GM12878 (cell line): ENCODE results near the gene SPRED2. TPM values are rescaled to one million over a fixed set of nuclear protein-coding genes. Genes with fewer than 3 reads are reported as not detected.

Source experiments
- ATAC-seq: fragments of 200-7000 bp; cut with Tn5 transposase; 3 replicates; pipeline ENCODE4 v1.9.1; 2020; ENCODE audit warnings: mild to moderate bottlenecking, moderate library complexity
- BruUV-seq: library from RNA; stranded (reverse); fragments of 400-500 nt; replicated peaks from 2 replicates; lab custom pipeline; 2021; lab: Mats Ljungman, UMichigan
- CTCF ChIA-PET: fragments of 300-600 bp; sonication (Branson Sonifier 250); formaldehyde crosslinking; extraction: SDS; loops from one replicate; lab custom pipeline; 2021; ENCODE audit warnings: inconsistent platforms; lab: Yijun Ruan, JAX
- POLR2A ChIA-PET: fragments of 350-600 bp; formaldehyde crosslinking; extraction: SDS; loops from one replicate; lab custom pipeline; 2021; ENCODE audit warnings: inconsistent platforms; lab: Charles Lee
- RAD21 ChIA-PET: fragments of 300-600 bp; sonication (Branson Sonifier 250); formaldehyde crosslinking; loops from one replicate; lab custom pipeline; 2023; ENCODE audit warnings: antibody characterized with exemption; ENCODE audit not compliant: unreplicated experiment; lab: Charles Lee
- SMC1A ChIA-PET: fragments of 300-600 bp; sonication (Branson Sonifier 250); formaldehyde crosslinking; loops from one replicate; lab custom pipeline; 2023; ENCODE audit not compliant: unreplicated experiment, uncharacterized antibody; lab: Charles Lee
- DNase-seq: peaks from one replicate; pipeline ENCODE4 v3.0.0-alpha.2; 2011; ENCODE audit warnings: low read depth, low spot score
- FAIRE-seq: peaks from 3 replicates; lab custom pipeline; 2011; peaks lifted over from hg19 to GRCh38; lab: Jason Lieb, UNC
- H2AFZ ChIP-seq: 2 replicates; pipeline ENCODE4 v1.6.0; 2011; ENCODE audit warnings: low read depth, low read length, control low read depth; ENCODE audit not compliant: control insufficient read depth
- H3K27ac ChIP-seq: 2 replicates; pipeline ENCODE4 v1.5.1; 2011; ENCODE audit warnings: control low read depth; ENCODE audit not compliant: control insufficient read depth, insufficient read depth
- H3K27me3 ChIP-seq, 2 experiments: replicated peaks in 1 of 2; 2 replicates each; pipeline versions ENCODE4 v1.6.0 to v1.6.1; 2011; ENCODE audit warnings: low read length in 1 of 2; ENCODE audit not compliant: control insufficient read depth in 2 of 2, insufficient read depth in 2 of 2
- H3K36me3 ChIP-seq, 2 experiments: 2 replicates each; pipeline ENCODE4 v1.5.1; 2011; ENCODE audit warnings: low read length in 1 of 2; ENCODE audit not compliant: control insufficient read depth in 2 of 2, insufficient read depth in 2 of 2
- H3K4me1 ChIP-seq: 2 replicates; pipeline ENCODE4 v1.6.1; 2011; ENCODE audit warnings: mild to moderate bottlenecking, low read length, moderate library complexity, mixed read lengths; ENCODE audit not compliant: control insufficient read depth, insufficient read depth
- H3K4me2 ChIP-seq: 2 replicates; pipeline ENCODE4 v1.6.0; 2011; ENCODE audit warnings: control low read depth; ENCODE audit not compliant: control insufficient read depth, insufficient read depth
- H3K4me3 ChIP-seq: fragments of 200-600 bp; sonication (generic); 2 replicates; pipeline ENCODE4 v1.5.1; 2016
- H3K79me2 ChIP-seq: 2 replicates; pipeline ENCODE4 v1.6.0; 2011; ENCODE audit warnings: low read length; ENCODE audit not compliant: control insufficient read depth, insufficient read depth
- H3K9ac ChIP-seq: 2 replicates; pipeline ENCODE4 v1.8.0; 2011; ENCODE audit warnings: low read length, control low read depth, mixed read lengths; ENCODE audit not compliant: control insufficient read depth, insufficient read depth
- H3K9me3 ChIP-seq: replicated peaks from 3 replicates; pipeline ENCODE4 v1.5.1; 2011; ENCODE audit warnings: mild to moderate bottlenecking, low read length; ENCODE audit not compliant: control insufficient read depth, insufficient read depth
- H4K20me1 ChIP-seq: 2 replicates; pipeline ENCODE4 v1.6.0; 2011; ENCODE audit not compliant: control insufficient read depth, insufficient read depth
- BCL3 ChIP-seq: IDR thresholded peaks from 2 replicates; pipeline ENCODE4 v1.6.1; 2011; ENCODE audit warnings: borderline replicate concordance, low read depth, mild to moderate bottlenecking, moderate library complexity, low read length; ENCODE audit not compliant: insufficient read depth, poor library complexity, severe bottlenecking
- HDAC6 ChIP-seq: fragments of 200-600 bp; sonication (generic); IDR thresholded peaks from one replicate; pipeline ENCODE4 v1.8.0; 2017; ENCODE audit warnings: antibody characterized with exemption; ENCODE audit not compliant: unreplicated experiment
- MEF2B ChIP-seq: fragments of 450-650 bp; IDR thresholded peaks from 2 replicates; pipeline ENCODE4 v1.6.1; 2018; ENCODE audit warnings: mild to moderate bottlenecking, moderate library complexity; ENCODE audit not compliant: partially characterized antibody, poor library complexity, severe bottlenecking
- NR2F1 ChIP-seq: fragments of 450-650 bp; conservative IDR thresholded peaks from 2 replicates; pipeline ENCODE4 v1.6.1; 2017; ENCODE audit warnings: mild to moderate bottlenecking
- WGBS: methylation state at CpG from one replicate; pipeline ENCODE4 v1.1.6; 2016; ENCODE audit warnings: low lambda C conversion rate; ENCODE audit not compliant: insufficient replicate concordance, insufficient coverage; ENCODE audit errors: missing lambda C conversion rate; 5-methylcytosine and 5-hydroxymethylcytosine counted together
- in situ Hi-C: fragments of 300-500 bp; cut with MboI; formaldehyde crosslinking; loops from 9 replicates; pipeline ENCODE4 v1.14.3; 2018; ENCODE audit warnings: mixed read lengths
- intact Hi-C: fragments of 100-400 bp; cut with micrococcal nuclease; formaldehyde crosslinking; loops from one replicate; pipeline ENCODE4 v1.14.2; 2022; ENCODE audit not compliant: unreplicated experiment
- polyA plus RNA-seq, 11 experiments: library from polyadenylated mRNA; depleted of rRNA in 4 of 11; unstranded in 6 of 11; stranded (reverse) in 5 of 11; fragments of >200 nt; fragmentation: Nextera tagmentation in 4 of 11; fragmentation: Illumina TruSeq in 1 of 11; extraction: Ambion mirVana in 4 of 11; extraction: Trizol in 1 of 11; gene quantifications; 1 replicate in 1 of 11; 2 replicates in 10 of 11; pipeline versions ENCODE4 v1.2.1 to v1.2.3, GENCODE V29; 2011 to 2016; ENCODE audit warnings: inconsistent platforms in 2 of 11, missing spikeins in 2 of 11, low read depth in 1 of 11
- total RNA-seq, 4 experiments: library from RNA; depleted of rRNA in 3 of 4; stranded (reverse); fragments of >200 nt in 3 of 4; fragmentation: Illumina TruSeq in 1 of 4; extraction: Trizol in 1 of 4; gene quantifications; 2 replicates each; pipeline versions ENCODE4 v1.2.1 to v1.2.3, GENCODE V29; 2013 to 2021

Gene SPRED2
- total and polyA plus RNA-seq, 10 of the 15 experiments (the other 5 are each of a cell fraction or from before 2014, with no cell fraction given) = 3.0 to 23.9 (median 9.7) TPM

- RAD21 ChIA-PET = interaction anchor here (0.6 to 4.9 kb wide), 5 partner anchors 10 to 96 kb away, joined by 3 to 28 read pairs (median 5); no protein-coding TSS in a partner anchor
- no peak overlapping the region for H3K27ac ChIP-seq
- H3K4me3 ChIP-seq = no peak overlapping the region
- H2AFZ ChIP-seq = no peak overlapping the region
- FAIRE-seq (no peak), ATAC-seq (no peak), DNase-seq (no peak)
- SMC1A ChIA-PET = interaction anchor here (0.7 to 6.6 kb wide), 5 partner anchors 11 to 71 kb away, joined by 3 to 142 read pairs (median 4); no protein-coding TSS in a partner anchor
- WGBS = 38% methylated on average over 6 of the region's 6 CpGs
- no peak overlapping the region for H3K9ac ChIP-seq
- no peaks in the 10 kb centered on the region for H3K36me3 ChIP-seq
- H3K4me2 ChIP-seq = no peak overlapping the region
- H3K79me2 ChIP-seq = no peaks in the 10 kb centered on the region; the same call in 1 of the 2 replicates
- no peaks in the 10 kb centered on the region for H3K27me3 ChIP-seq
- intact Hi-C loops (no loop called here), in situ Hi-C loops (no loop called here)
- H3K4me1 ChIP-seq = peaks cover 41% of the 10 kb centered on the region
- no peaks in the 10 kb centered on the region for H3K9me3 ChIP-seq
- POLR2A ChIA-PET = interaction anchor here (0.7 to 1.1 kb wide), 2 partner anchors 16 to 40 kb away, joined by 6 to 10 read pairs; no protein-coding TSS in a partner anchor
- no peak for TF ChIP-seq NR2F1
- TF ChIP-seq MEF2B = no peak
- TF ChIP-seq, all 136 proteins: peak for 0
- CTCF ChIA-PET = interaction anchor here (1.0 to 4.3 kb wide), 3 partner anchors 10 to 63 kb away, joined by 5 to 31 read pairs (median 7); no protein-coding TSS in a partner anchor
- no peaks in the 10 kb centered on the region for H4K20me1 ChIP-seq
- BruUV-seq = no TSS peak
Observed at GRCh38 chr2:65360441-65360840, 72.0 kb downstream of the SPRED2 start.

- FAIRE-seq (no peak), DNase-seq (no peak), ATAC-seq (no peak)
- Histone ChIP-seq H3K4me2 (peak overlapping the region; percentile 87), H3K79me2 (no peaks in the 10 kb centered on the region; the same call in 1 of the 2 replicates), H3K4me3 (0 out of 2 replicates have a peak overlapping the region, but pooled peaks have one; percentile 1), H3K9me3 (no peaks in the 10 kb centered on the region), H3K27me3 (no peaks in the 10 kb centered on the region), H3K27ac (peak overlapping the region; percentile 51), H3K9ac (no peak overlapping the region), H2AFZ (no peak overlapping the region), H3K4me1 (peaks cover 40% of the 10 kb centered on the region), H4K20me1 (no peaks in the 10 kb centered on the region), H3K36me3 (no peaks in the 10 kb centered on the region)
- CTCF ChIA-PET = interaction anchor here (0.6 to 4.3 kb wide), 13 partner anchors 8 to 294 kb away, joined by 3 to 31 read pairs (median 3); no protein-coding TSS in a partner anchor
- TF ChIP-seq BCL3 (peak; percentile 46), HDAC6 (no peak)
- in situ Hi-C loops = no loop called here
- POLR2A ChIA-PET = interaction anchor here (0.6 to 1.8 kb wide), 4 partner anchors 9 to 78 kb away, joined by 3 to 6 read pairs (median 4); no protein-coding TSS in a partner anchor
- WGBS = 57% methylated on average over 7 of the region's 7 CpGs
- BruUV-seq = no TSS peak
- SMC1A ChIA-PET = interaction anchor here (0.8 to 6.6 kb wide), 21 partner anchors 8 to 294 kb away, joined by 3 to 142 read pairs (median 6); no protein-coding TSS in a partner anchor
- intact Hi-C loops = loop anchor here (2.0 kb wide), 2 partner anchors 30 to 72 kb away; no protein-coding TSS in a partner anchor
- RAD21 ChIA-PET = interaction anchor here (0.5 to 4.9 kb wide), 21 partner anchors 9 to 192 kb away, joined by 3 to 28 read pairs (median 6); partner anchors contain the start of gene SPRED2
Observed at GRCh38 chr2:65358678-65359400, 73.6 kb downstream of the SPRED2 start.
